Myometrial cell (primary cell): ENCODE measurements around the gene TAF13. TPM values are rescaled to one million over a fixed set of nuclear protein-coding genes. Genes with fewer than 3 reads are reported as not detected.

Experiments used
- total RNA-seq: library from RNA; depleted of rRNA; stranded (reverse); fragments of >200 nt; gene quantifications from 2 replicates; pipeline ENCODE4 v1.2.3, GENCODE V29; 2015

Gene TAF13
- 36.9 and 50.3 TPM in 2 replicates for total RNA-seq

GRCh38 chr1:109075531-109076490, at the start of gene TAF13:
Gene TAF13, minus strand, starts transcription at chr1:109076003. Its CDS starts 56 bp downstream, at chr1:109075947.

GRCh38 chr1:109113590-109114341, 38.0 kb upstream of the TAF13 start, which contains the start of gene ELAPOR1:
Gene ELAPOR1, plus strand, starts transcription at chr1:109114115. Its CDS starts 69 bp downstream, at chr1:109114184.

GRCh38 chr1:109090196-109091077, 14.6 kb upstream of the TAF13 start, which contains the start of gene TMEM167B:
Gene TMEM167B, plus strand, starts transcription at chr1:109090764. Its CDS starts 109 bp downstream, at chr1:109090873.

GRCh38 chr1:109041621-109042468, 34.0 kb downstream of the TAF13 start, which contains the start of gene WDR47:
Gene WDR47, minus strand, starts transcription at chr1:109042102. Its CDS starts 18,590 bp downstream, at chr1:109023512.

Other genes with a start within 250 kb of the TAF13 start
- 1.2 TPM in 1 of 2 replicates, not detected in the other for gene AKNAD1, start 218.9 kb downstream of the TAF13 start, total RNA-seq
- 39.3 and 55.4 TPM in 2 replicates for gene GPSM2, start 199.0 kb downstream of the TAF13 start, total RNA-seq
- gene CLCC1, start 112.5 kb downstream of the TAF13 start, total RNA-seq, result 23.1 and 30.0 TPM in 2 replicates
- gene WDR47, start 33.9 kb downstream of the TAF13 start, total RNA-seq, result 8.4 and 10.6 TPM in 2 replicates
- gene TMEM167B, start 14.8 kb upstream of the TAF13 start, total RNA-seq, result 21.0 and 33.8 TPM in 2 replicates
- gene ELAPOR1, start 38.1 kb upstream of the TAF13 start, total RNA-seq, result 0.18 and 0.29 TPM in 2 replicates
- 355 and 398 TPM in 2 replicates for gene SARS1, start 137.9 kb upstream of the TAF13 start, total RNA-seq
- 0.29 and 0.35 TPM in 2 replicates for gene CELSR2, start 173.5 kb upstream of the TAF13 start, total RNA-seq
- 35.4 and 42.1 TPM in 2 replicates for gene PSRC1, start 207.1 kb upstream of the TAF13 start, total RNA-seq
- not detected in 2 replicates for gene MYBPHL, start 231.0 kb upstream of the TAF13 start, total RNA-seq